ENCODE measurements around the gene ZNRF2. TPM values are rescaled to one million over a fixed set of nuclear protein-coding genes. Genes with fewer than 3 reads are reported as not detected.

ZNRF2 gene
- total RNA-seq, 4 donors from 2014 or later, result 9.6 to 19.3 (median 17.4) TPM

GRCh38 chr7:30241767-30242166, 42.6 kb upstream of the ZNRF2 start:
- intact Hi-C loops (cut with DNase I; ENCODE audit: low total_unique reads) (no loop called here), in situ Hi-C loops (cut with MboI; ENCODE audit: low sequenced_read_pairs in 4 of 4) (no loop called here)
- ATAC-seq, result no peak

GRCh38 chr7:30244340-30244739, 40.1 kb upstream of the ZNRF2 start:
- intact Hi-C loops (cut with DNase I; ENCODE audit: low total_unique reads), result no loop called here
- no peaks in the 10 kb centered on the region for H3K4me1 ChIP-seq
- in situ Hi-C loops (cut with MboI; ENCODE audit: low sequenced_read_pairs in 4 of 4), result no loop called here
- ATAC-seq (no peak), DNase-seq (no peak)
- no peaks in the 10 kb centered on the region for H3K9me3 ChIP-seq
- H3K4me3 ChIP-seq, result no peak overlapping the region
- no peaks in the 10 kb centered on the region for H3K27me3 ChIP-seq
- no peak overlapping the region for H3K27ac ChIP-seq
- no peaks in the 10 kb centered on the region for H3K36me3 ChIP-seq
- TF ChIP-seq POLR2A (IDR thresholded peaks at IDR 0.05), result no peak
- TF ChIP-seq CTCF (IDR thresholded peaks at IDR 0.05 in 4 of 5, conservative IDR thresholded peaks at IDR 0.05 in 1 of 5), result no peak

More at GRCh38 chr7:30241767-30242166, 42.6 kb upstream of the ZNRF2 start:
- peaks cover 0 to 6% of the 10 kb centered on the region in 2 donors for H3K4me1 ChIP-seq
- H3K36me3 ChIP-seq, result no peaks in the 10 kb centered on the region
- no peak for DNase-seq
- H3K9me3 ChIP-seq, result no peaks in the 10 kb centered on the region
- no peak overlapping the region for H3K4me3 ChIP-seq
- TF ChIP-seq POLR2A (IDR thresholded peaks at IDR 0.05) (no peak), CTCF (IDR thresholded peaks at IDR 0.05 in 4 of 5, conservative IDR thresholded peaks at IDR 0.05 in 1 of 5) (no peak)
- H3K27ac ChIP-seq, result no peak overlapping the region
- H3K27me3 ChIP-seq, result no peaks in the 10 kb centered on the region

- intact Hi-C loops (cut with DNase I; ENCODE audit: low total_unique reads), result no loop called here
Observed at GRCh38 chr7:30245913-30246312, 38.5 kb upstream of the ZNRF2 start.

GRCh38 chr7:30246392-30246791, 38.0 kb upstream of the ZNRF2 start:
- TF ChIP-seq CTCF (IDR thresholded peaks at IDR 0.05 in 4 of 5, conservative IDR thresholded peaks at IDR 0.05 in 1 of 5), result no peak
- no peak for TF ChIP-seq POLR2A (IDR thresholded peaks at IDR 0.05)
- DNase-seq (no peak), ATAC-seq (no peak)
- Histone ChIP-seq H3K27me3 (no peaks in the 10 kb centered on the region), H3K9me3 (no peaks in the 10 kb centered on the region), H3K4me3 (no peak overlapping the region), H3K4me1 (no peaks in the 10 kb centered on the region), H3K36me3 (no peaks in the 10 kb centered on the region), H3K27ac (no peak overlapping the region)
- in situ Hi-C loops (cut with MboI; ENCODE audit: low sequenced_read_pairs in 4 of 4), result no loop called here
- intact Hi-C loops (cut with DNase I; ENCODE audit: low total_unique reads), result no loop called here

More at GRCh38 chr7:30245913-30246312, 38.5 kb upstream of the ZNRF2 start:
- TF ChIP-seq CTCF (IDR thresholded peaks at IDR 0.05 in 4 of 5, conservative IDR thresholded peaks at IDR 0.05 in 1 of 5), result no peak
- TF ChIP-seq POLR2A (IDR thresholded peaks at IDR 0.05), result no peak
- in situ Hi-C loops (cut with MboI; ENCODE audit: low sequenced_read_pairs in 4 of 4), result no loop called here
- no peak overlapping the region for H3K4me3 ChIP-seq
- H3K4me1 ChIP-seq, result no peaks in the 10 kb centered on the region
- DNase-seq (no peak), ATAC-seq (no peak)
- H3K36me3 ChIP-seq, result no peaks in the 10 kb centered on the region
- no peak overlapping the region for H3K27ac ChIP-seq
- no peaks in the 10 kb centered on the region for H3K27me3 ChIP-seq
- no peaks in the 10 kb centered on the region for H3K9me3 ChIP-seq

Measured in gastrocnemius medialis (tissue), 4 donors.